Panc1 (cell line): Measurements from ENCODE around the gene OTX1.
A peak's percentile ranks its signal among the peaks of the same experiment; 100 is the strongest.

ENCODE experiments used
- CTCF ChIP-seq: fragments of 450-650 bp; IDR thresholded peaks from 2 replicates; pipeline ENCODE4 v1.5.1; 2017; ENCODE audit warnings: mild to moderate bottlenecking
- POLR2AphosphoS5 ChIP-seq: IDR thresholded peaks from 2 replicates; pipeline ENCODE4 v1.6.1; 2012; ENCODE audit warnings: mild to moderate bottlenecking, low read depth, low read length, moderate library complexity
- SIN3A ChIP-seq: IDR thresholded peaks from 2 replicates; pipeline ENCODE4 v1.6.1; 2012; ENCODE audit warnings: low read depth, mild to moderate bottlenecking, low read length, moderate library complexity, borderline replicate concordance; ENCODE audit not compliant: insufficient read depth
- TCF7L2 ChIP-seq: IDR thresholded peaks from 2 replicates; pipeline ENCODE4 v1.6.1; 2011; ENCODE audit warnings: mild to moderate bottlenecking, low read depth, low read length, inconsistent platforms

GRCh38 chr2:63023444-63023843 is 27.2 kb upstream of the OTX1 start:
- TF ChIP-seq CTCF (peak; percentile 65; the same call in 1 of the 2 replicates), POLR2AphosphoS5 (no peak), SIN3A (no peak), TCF7L2 (no peak)
